IPS-18c (cell line): ENCODE results near the gene COG8.
"Not testable (repeated sequence)": the region's sequence is repeated elsewhere in the genome, so short reads cannot be mapped to it uniquely, and the experiment has no call there.

Experiments
- H3K4me3 ChIP-seq: 2 replicates; pipeline ENCODE4 v1.7.0; 2013; ENCODE audit warnings: low read depth, mild to moderate bottlenecking, low read length, moderate library complexity; ENCODE audit not compliant: insufficient read depth
- H3K9me3 ChIP-seq: one replicate; pipeline ENCODE4 v1.6.1; 2013; ENCODE audit warnings: mild to moderate bottlenecking, low read length, moderate library complexity; ENCODE audit not compliant: control insufficient read depth, insufficient read depth

The COG8 gene

GRCh38 chr16:69339289-69340094, at the start of gene COG8, which contains the start of gene NIP7:
TSS of gene COG8 (minus strand) at chr16:69339564. CDS start at chr16:69339552, 12 bp downstream.
TSS of gene NIP7 (plus strand) at chr16:69339772. CDS start at chr16:69339830, 58 bp downstream.
- Histone ChIP-seq H3K4me3 (peak within 1 kb of the TSS; percentile 97), H3K9me3 (no peaks in the 10 kb centered on the region)

- Histone ChIP-seq H3K4me3 (no peak overlapping the region), H3K9me3 (no peaks in the 10 kb centered on the region)
These were observed 47.2 kb upstream of the COG8 start for GRCh38 chr16:69386596-69386995.

- Histone ChIP-seq H3K9me3 (no peaks in the 10 kb centered on the region), H3K4me3 (peak overlapping the region; percentile 58)
These were observed 45.6 kb upstream of the COG8 start for GRCh38 chr16:69384974-69385373.

- no peak overlapping the region for H3K4me3 ChIP-seq
These were observed 43.1 kb upstream of the COG8 start for GRCh38 chr16:69382421-69382820.

GRCh38 chr16:69381231-69381630, 41.9 kb upstream of the COG8 start:
- H3K4me3 ChIP-seq = no peak overlapping the region
- H3K9me3 ChIP-seq = no peaks in the 10 kb centered on the region

More at GRCh38 chr16:69382421-69382820, 43.1 kb upstream of the COG8 start:
- H3K9me3 ChIP-seq = no peaks in the 10 kb centered on the region

GRCh38 chr16:69378760-69379159, 39.4 kb upstream of the COG8 start:
- H3K9me3 ChIP-seq = no peaks in the 10 kb centered on the region
- no peak overlapping the region for H3K4me3 ChIP-seq

GRCh38 chr16:69378036-69378435, 38.7 kb upstream of the COG8 start:
- Histone ChIP-seq H3K4me3 (no peak overlapping the region), H3K9me3 (no peaks in the 10 kb centered on the region)

- no peaks in the 10 kb centered on the region for H3K9me3 ChIP-seq
- H3K4me3 ChIP-seq = no peak overlapping the region
These were observed 37.2 kb upstream of the COG8 start for GRCh38 chr16:69376393-69377059.

- Histone ChIP-seq H3K4me3 (no peak overlapping the region), H3K9me3 (no peaks in the 10 kb centered on the region)
These were observed 33.7 kb upstream of the COG8 start for GRCh38 chr16:69373019-69373418.

GRCh38 chr16:69371564-69371963, 32.2 kb upstream of the COG8 start:
- no peak overlapping the region for H3K4me3 ChIP-seq

GRCh38 chr16:69368866-69369265, 29.5 kb upstream of the COG8 start:
- Histone ChIP-seq H3K4me3 (no peak overlapping the region), H3K9me3 (no peaks in the 10 kb centered on the region)

More at GRCh38 chr16:69371564-69371963, 32.2 kb upstream of the COG8 start:
- H3K9me3 ChIP-seq = no peaks in the 10 kb centered on the region

- Histone ChIP-seq H3K9me3 (no peaks in the 10 kb centered on the region), H3K4me3 (no peak overlapping the region)
These were observed 28.6 kb upstream of the COG8 start for GRCh38 chr16:69367980-69368379.

GRCh38 chr16:69366431-69366830, 27.1 kb upstream of the COG8 start:
- Histone ChIP-seq H3K4me3 (no peak overlapping the region), H3K9me3 (no peaks in the 10 kb centered on the region)

GRCh38 chr16:69365901-69366300, 26.5 kb upstream of the COG8 start:
- H3K9me3 ChIP-seq = no peaks in the 10 kb centered on the region
- H3K4me3 ChIP-seq = no peak overlapping the region

- Histone ChIP-seq H3K9me3 (no peaks in the 10 kb centered on the region), H3K4me3 (no peak overlapping the region)
These were observed 24.7 kb upstream of the COG8 start for GRCh38 chr16:69364088-69364487.

GRCh38 chr16:69363281-69363717, 23.9 kb upstream of the COG8 start:
- no peak overlapping the region for H3K4me3 ChIP-seq
- no peaks in the 10 kb centered on the region for H3K9me3 ChIP-seq

- H3K9me3 ChIP-seq, H3K4me3 ChIP-seq: not testable (repeated sequence)
These were observed 20.7 kb upstream of the COG8 start for GRCh38 chr16:69360070-69360469.

GRCh38 chr16:69351309-69352027, 12.1 kb upstream of the COG8 start, which contains the start of gene TMED6:
TSS of gene TMED6 (minus strand) at chr16:69351786. CDS start at chr16:69351753, 33 bp downstream.
- Histone ChIP-seq H3K9me3 (no peaks in the 10 kb centered on the region), H3K4me3 (no peak within 1 kb of the TSS)
